IPS-NIHi11 (cell line): ENCODE results near the gene ACSM3.
"Not testable (repeated sequence)": the region's sequence is repeated elsewhere in the genome, so short reads cannot be mapped to it uniquely, and the experiment has no call there.

ENCODE experiments used
- DNase-seq: peaks from one replicate; pipeline ENCODE4 v3.0.0; 2012; ENCODE audit warnings: mixed read lengths, low spot score

ACSM3 gene, protein sequence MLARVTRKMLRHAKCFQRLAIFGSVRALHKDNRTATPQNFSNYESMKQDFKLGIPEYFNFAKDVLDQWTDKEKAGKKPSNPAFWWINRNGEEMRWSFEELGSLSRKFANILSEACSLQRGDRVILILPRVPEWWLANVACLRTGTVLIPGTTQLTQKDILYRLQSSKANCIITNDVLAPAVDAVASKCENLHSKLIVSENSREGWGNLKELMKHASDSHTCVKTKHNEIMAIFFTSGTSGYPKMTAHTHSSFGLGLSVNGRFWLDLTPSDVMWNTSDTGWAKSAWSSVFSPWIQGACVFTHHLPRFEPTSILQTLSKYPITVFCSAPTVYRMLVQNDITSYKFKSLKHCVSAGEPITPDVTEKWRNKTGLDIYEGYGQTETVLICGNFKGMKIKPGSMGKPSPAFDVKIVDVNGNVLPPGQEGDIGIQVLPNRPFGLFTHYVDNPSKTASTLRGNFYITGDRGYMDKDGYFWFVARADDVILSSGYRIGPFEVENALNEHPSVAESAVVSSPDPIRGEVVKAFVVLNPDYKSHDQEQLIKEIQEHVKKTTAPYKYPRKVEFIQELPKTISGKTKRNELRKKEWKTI

DNA sequence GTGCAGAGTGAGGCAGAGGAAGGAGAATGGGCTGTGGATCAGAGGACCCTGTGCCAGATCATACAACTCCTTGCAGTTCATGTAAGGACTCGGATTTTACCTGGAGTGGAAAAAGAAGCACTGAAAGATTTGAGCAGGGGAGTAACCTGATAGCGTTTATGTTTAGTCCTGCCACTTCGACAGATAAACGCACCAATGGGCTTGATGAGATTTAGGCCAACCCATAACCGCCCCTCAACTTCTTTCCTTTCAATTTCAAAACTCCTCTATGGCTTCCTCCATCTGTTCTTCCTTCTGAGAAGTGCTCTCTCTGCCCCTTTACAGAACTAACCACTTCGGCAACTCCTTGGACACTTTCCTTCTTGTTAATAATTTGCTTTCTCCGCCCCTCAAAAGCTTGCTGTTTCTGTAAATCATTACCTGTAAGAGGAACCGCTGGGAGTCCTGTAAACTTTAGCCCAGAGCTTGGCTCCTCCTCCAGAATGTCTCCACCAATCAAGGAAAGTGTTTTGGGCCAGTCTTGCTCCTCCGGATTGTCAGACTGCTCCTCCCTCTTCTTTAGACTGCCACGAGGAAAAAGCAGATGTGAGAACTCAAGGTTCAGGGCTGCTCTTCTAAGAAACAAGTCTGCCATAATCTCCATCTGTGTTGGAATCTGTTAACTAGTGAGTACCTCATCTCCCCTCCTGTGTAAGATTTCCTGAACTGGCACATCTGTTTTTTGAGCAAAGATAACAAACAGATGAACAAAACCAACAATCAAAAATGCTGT is at the start of gene ACSM3:
ACSM3 (plus strand) TSS at position 554 of the 772 bp plus-strand sequence. CDS start 6,021 bp downstream, outside the sequence.
- DNase-seq: peak; percentile 80

DNA sequence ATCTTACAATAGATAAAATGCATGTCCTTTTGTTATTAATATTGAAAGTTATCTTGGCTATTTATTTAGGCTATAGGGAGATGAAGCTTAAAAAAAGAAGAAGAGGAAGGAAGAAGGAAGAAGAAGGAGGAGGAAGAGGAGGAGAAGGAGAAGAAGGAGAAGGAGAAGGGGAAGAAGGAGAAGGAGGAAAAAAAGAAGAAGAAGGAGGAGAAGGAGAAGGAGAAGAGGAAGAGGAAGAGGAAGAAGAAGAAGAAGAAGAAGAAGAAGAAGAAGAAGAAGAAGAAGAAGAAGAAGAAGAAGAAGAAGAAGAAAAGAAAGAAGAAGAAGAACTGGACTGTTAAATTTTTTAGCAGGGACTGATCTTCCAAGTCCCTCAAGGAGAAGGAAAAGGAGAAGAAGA is 46.1 kb upstream of the ACSM3 start:
- not testable (repeated sequence) for DNase-seq

DNA sequence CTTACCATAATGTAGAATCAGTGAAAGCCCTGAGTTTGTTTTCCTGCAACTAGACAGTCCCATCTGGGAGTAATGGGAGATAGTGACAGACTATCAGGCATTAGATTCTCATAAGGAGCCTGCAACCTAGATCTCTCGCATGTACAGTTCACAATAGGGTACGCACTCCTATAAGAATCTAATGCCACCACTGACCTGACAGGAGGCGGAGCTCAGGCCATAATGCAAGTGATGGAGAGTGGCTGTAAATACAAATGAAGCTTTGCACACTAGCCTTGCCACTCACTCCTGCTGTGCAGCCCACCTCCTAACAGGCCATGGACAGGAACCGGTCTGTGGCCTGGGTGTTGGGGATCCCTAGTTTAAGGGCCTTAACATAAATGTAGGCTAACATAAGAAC is 43.6 kb upstream of the ACSM3 start:
- no peak for DNase-seq

GRCh38 chr16:20726661-20727060 is 37.2 kb upstream of the ACSM3 start:
- DNase-seq: no peak

- DNase-seq: no peak
Observed at GRCh38 chr16:20727181-20727580, 36.6 kb upstream of the ACSM3 start.

DNA sequence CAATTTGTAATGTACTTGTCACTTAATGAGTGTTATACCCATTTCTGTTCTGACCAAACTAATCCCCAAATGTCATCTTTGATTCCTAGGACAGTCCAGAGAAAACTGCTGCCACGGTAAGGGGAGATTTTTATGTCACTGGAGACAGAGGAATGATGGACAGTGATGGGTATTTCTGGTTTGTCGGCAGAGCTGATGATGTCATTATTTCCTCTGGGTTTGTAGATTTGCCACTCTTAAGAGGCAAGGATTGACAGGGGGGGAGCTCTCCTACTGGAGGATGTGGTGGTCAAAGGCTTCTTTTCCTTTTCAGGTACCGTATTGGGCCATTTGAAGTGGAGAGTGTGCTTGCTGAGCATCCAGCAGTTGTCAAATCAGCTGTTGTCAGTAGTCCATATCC is 34.7 kb upstream of the ACSM3 start:
- no peak for DNase-seq

DNA sequence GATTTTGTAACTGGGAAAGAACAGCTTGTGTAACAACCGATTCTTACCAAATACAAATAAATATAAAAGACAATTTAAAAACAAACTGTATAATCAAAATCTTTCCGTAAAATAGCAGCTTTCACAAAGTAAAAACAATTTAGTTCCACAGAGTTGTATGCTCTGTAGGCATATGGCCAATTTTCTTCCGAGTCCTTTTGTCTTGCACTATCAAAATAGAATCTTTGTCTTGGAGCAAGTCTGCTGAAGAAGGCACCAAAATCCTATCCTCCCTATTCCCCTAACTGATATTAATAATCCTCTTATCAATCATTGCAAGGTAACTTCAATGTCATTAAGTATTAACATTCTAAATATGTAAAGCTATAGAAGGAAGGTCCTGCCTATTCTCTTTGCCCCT is 29.8 kb upstream of the ACSM3 start:
- no peak for DNase-seq

GRCh38 chr16:20734782-20735181 is 29.0 kb upstream of the ACSM3 start:
- DNase-seq: no peak

- DNase-seq: no peak
Observed at GRCh38 chr16:20735490-20735889, 28.3 kb upstream of the ACSM3 start.

DNA sequence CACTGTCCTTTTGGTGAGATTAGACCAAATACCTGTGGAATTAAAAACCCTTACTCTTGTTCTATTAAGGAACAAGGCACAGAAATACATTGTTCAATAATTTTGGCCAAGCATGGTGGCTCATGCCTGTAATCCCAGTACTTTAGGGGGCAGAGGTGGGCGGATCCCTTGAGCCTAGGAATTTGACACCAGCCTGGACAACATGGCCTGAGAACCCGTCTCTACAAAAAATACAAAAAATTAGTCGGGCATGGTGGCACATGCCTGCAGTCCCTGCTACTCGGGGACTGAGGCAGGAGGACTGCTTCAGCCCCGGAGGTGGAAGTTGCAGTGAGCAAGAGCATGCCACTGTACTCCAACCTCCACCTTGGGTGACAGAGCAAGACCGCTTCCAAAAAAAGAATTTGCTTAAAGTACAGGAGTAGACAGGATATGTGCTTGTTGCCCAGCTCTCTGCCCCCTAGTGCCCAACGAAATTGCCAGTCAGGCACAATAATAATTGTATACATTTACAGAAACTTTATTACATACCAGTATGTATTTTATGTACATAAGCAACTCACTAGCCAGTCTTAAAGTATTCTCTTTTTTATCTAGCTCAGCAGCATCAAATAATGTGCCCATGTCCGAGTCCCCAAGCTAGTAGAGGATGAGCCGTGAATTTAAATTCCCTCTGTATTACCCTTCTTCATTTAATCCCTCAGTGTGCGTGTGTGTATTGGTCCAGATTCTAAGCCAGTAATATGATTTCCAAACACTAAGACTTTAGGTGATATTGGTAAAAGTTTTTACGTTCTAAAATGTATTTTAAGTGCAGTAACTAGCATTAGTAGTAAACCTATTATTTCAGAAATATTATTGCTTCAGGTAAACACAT is 23.6 kb upstream of the ACSM3 start:
- no peak for DNase-seq

GRCh38 chr16:20740901-20741521 is 22.8 kb upstream of the ACSM3 start:
- DNase-seq: peak; percentile 95

GRCh38 chr16:20741554-20742285 is 22.1 kb upstream of the ACSM3 start, which contains the start of gene THUMPD1:
Gene THUMPD1 (minus strand): TSS chr16:20741818. CDS start chr16:20741739, 79 bp downstream.
- peak; percentile 98 for DNase-seq

GRCh38 chr16:20743591-20743990 is 20.2 kb upstream of the ACSM3 start:
- no peak for DNase-seq

- no peak for DNase-seq
Observed at GRCh38 chr16:20744922-20745440, 18.8 kb upstream of the ACSM3 start.

GRCh38 chr16:20746461-20746860 is 17.4 kb upstream of the ACSM3 start:
- no peak for DNase-seq

DNA sequence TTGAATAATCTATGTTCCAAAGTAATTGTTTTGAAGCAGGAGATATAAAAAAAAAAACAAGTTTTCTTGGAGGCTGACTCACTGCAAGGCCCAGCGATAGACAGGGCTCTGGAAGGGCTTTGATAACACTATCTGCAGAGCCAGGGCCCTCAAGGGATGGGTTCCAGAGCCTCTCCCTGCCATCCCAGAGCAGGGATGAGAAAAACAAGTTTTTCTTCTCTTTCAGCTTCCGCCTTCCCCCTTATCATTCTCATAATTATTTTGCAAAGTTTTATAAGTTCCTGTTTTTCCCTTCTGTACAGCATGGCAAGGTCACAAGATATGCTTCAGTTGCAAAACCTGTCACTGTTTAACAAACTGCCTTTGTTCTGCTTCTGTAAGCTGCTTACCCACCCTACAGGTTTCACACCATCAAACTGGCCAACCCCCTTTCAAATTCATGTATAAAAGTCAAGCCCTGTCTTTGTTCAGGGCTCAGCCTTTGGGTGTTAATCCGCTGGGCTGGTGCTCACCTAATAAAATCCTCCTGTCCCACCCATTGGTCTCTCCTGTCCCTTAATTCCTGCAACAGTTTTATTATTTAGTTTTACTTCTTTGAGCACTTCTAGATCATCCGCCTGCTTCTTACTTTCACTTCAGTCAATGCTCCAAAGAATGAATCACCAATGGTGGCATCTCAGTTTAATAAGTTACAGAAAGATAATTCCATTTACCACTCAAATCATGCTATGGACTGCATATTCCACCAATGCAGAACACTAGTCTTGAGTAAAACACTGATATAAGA is 16.6 kb upstream of the ACSM3 start:
- DNase-seq: no peak

DNA sequence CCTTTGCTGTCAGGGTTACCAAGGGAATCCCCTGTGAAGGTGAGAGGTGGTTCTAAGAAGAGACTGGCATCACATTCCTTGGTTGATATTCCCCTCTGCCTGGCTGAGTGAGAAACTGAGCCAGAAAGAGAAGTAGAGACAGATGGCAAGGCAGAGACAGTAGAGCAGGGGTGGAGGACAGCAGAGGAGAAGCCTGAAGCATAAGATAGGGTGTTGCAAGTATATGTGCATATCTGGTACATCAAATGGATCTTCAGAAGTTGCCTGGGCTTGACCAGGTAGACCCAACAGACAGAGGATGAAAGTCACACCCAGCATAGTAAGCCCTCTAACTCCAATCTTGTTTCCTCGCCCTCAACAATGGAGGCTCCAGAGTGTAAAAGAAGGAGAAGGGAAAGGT is 14.3 kb upstream of the ACSM3 start:
- no peak for DNase-seq

- no peak for DNase-seq
Observed at GRCh38 chr16:20750558-20750957, 13.3 kb upstream of the ACSM3 start.

DNA sequence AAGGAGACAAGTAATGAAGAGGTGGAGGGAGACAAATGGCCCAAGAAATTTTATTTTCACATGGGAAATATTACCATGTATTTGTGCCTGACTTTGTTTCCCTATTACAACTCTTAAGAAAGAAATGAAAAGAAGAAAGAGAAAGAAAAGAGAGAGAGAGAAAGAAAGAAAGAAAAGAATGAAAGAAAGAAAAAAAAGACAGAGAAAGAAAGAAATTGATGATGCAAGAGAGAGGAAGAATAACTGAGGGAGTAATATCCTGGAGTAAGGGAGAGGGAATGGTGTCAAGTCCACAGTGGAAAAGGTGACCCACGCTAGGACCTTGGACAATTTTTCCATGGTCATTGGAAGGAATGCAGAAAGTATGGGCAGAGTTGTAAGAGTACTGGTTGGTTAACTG is 10.1 kb upstream of the ACSM3 start:
- no peak for DNase-seq

DNA sequence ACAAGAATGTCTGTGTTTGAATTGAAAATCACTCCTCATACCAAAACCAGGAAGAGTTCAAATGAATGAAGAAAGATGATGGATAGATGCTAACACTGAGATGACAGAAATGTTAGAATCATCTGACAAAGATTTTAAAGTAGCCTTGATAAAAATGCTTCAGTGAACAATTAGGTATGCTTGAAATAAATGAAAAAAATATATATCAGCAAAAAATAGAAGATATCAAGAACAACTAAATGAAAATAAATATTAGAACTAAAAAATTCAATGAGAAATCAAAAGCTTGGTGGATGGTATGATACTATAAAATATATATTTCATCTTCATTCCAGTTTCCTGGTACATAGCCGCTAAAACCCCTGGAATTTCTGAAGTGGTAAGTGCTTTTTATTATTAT is 8.6 kb upstream of the ACSM3 start:
- no peak for DNase-seq
